Lower leg skin (tissue), 3 donors: ENCODE data around the gene MET.

Experiments used
- POLR2A ChIP-seq, 2 donors: fragments of 450-650 bp; IDR thresholded peaks; one replicate each; pipeline ENCODE4 v1.6.1; 2016 to 2017; ENCODE audit warnings: antibody characterized with exemption in 2 of 2, mild to moderate bottlenecking in 1 of 2, moderate library complexity in 1 of 2
- TF ChIP-seq, protein P1 (sequence below), 3 donors: fragments of 450-650 bp; IDR thresholded peaks; one replicate each; pipeline ENCODE4 v1.5.1; 2016; ENCODE audit warnings: antibody characterized with exemption in 3 of 3, mild to moderate bottlenecking in 3 of 3, moderate library complexity in 2 of 3

GRCh38 chr7:116770941-116771340, 98.9 kb downstream of the MET start:
- TF ChIP-seq POLR2A (IDR thresholded peaks at IDR 0.05): no peak
- TF ChIP-seq, protein P1, sequence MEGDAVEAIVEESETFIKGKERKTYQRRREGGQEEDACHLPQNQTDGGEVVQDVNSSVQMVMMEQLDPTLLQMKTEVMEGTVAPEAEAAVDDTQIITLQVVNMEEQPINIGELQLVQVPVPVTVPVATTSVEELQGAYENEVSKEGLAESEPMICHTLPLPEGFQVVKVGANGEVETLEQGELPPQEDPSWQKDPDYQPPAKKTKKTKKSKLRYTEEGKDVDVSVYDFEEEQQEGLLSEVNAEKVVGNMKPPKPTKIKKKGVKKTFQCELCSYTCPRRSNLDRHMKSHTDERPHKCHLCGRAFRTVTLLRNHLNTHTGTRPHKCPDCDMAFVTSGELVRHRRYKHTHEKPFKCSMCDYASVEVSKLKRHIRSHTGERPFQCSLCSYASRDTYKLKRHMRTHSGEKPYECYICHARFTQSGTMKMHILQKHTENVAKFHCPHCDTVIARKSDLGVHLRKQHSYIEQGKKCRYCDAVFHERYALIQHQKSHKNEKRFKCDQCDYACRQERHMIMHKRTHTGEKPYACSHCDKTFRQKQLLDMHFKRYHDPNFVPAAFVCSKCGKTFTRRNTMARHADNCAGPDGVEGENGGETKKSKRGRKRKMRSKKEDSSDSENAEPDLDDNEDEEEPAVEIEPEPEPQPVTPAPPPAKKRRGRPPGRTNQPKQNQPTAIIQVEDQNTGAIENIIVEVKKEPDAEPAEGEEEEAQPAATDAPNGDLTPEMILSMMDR (IDR thresholded peaks at IDR 0.05): no peak
